Measurements from ENCODE around the gene GFOD1.
"Not testable (repeated sequence)": the region's sequence is repeated elsewhere in the genome, so short reads cannot be mapped to it uniquely, and the experiment has no call there.

GRCh38 chr6:13389237-13389636, 98.2 kb downstream of the GFOD1 start:
- TF ChIP-seq SUZ12 (IDR thresholded peaks at IDR 0.05); FOXM1 (IDR thresholded peaks at IDR 0.05; ENCODE audit: borderline replicate concordance); ARNT (IDR thresholded peaks at IDR 0.05): not testable (repeated sequence)
